ENCODE data around the gene EOMES.

DNA sequence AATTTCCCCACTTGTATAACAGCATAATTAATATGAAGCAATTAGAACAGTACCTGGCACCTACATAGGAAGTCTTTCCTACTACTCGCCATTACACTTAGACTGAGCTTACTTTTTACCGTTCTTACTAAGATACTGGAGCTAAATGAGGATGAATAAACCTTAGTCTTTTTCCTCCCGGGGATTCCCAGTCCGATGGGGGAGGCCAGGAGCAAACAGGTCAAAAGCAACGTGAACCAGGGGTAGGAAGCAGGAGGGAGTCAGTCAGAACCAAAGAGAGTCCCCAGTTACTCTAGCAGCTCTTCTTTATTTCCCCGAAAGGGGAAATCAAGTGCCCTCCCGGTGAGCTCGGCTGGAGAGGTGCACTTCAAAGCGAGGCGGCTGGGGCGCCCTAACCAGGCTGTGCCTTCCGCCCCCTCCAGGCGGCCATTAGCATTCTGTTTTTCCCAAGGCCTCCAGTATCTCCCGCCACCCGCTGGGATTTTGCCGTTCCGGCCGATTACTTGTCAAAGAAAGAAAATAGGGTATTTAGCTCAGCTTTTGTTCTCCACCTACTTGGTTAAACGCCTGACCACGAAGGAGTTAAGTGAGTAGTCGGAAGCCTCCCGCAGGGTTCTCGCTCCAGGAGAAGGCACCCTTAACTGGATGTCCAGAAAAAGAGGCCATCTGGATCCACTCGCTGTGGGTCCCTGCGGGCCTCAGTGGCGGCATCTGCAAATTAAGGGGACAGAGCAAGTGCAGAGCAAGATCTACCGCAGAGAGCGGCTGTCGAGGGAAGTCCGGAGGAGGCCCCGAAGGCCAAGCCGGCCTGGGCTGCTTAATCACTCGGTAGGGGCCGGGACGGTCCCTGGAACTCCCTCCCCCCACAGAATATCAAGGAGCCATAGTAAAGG is 6.3 kb upstream of the EOMES start:
- TF ChIP-seq POLR2AphosphoS5 (IDR thresholded peaks at IDR 0.05) = no peak
- peak in 1 of 6 experiments; percentile 7 for TF ChIP-seq CTCF (IDR thresholded peaks at IDR 0.05)
- TF ChIP-seq POLR2A (IDR thresholded peaks at IDR 0.05) = no peak
- TF ChIP-seq EP300 (IDR thresholded peaks at IDR 0.05) = no peak

All from upper lobe of left lung (tissue), 4 donors.